Osteocyte (in vitro differentiated cells): ENCODE data around the gene RARS2. TPM values are rescaled to one million over a fixed set of nuclear protein-coding genes. Genes with fewer than 3 reads are reported as not detected.

Experiments used
- DNase-seq: peaks from one replicate; pipeline ENCODE4 v3.0.0; 2021; ENCODE audit warnings: mixed read lengths; ENCODE audit not compliant: unreplicated experiment; ENCODE audit errors: extremely low spot score
- H3K27ac Mint-ChIP-seq: one replicate; pipeline ENCODE4 v1.8.0; 2021; ENCODE audit warnings: mild to moderate bottlenecking, mixed read lengths; ENCODE audit not compliant: unreplicated experiment
- H3K27me3 Mint-ChIP-seq: one replicate; pipeline ENCODE4 v1.8.0; 2021; ENCODE audit warnings: mixed read lengths; ENCODE audit not compliant: unreplicated experiment
- H3K36me3 Mint-ChIP-seq: one replicate; pipeline ENCODE4 v1.8.0; 2021; ENCODE audit warnings: mixed read lengths; ENCODE audit not compliant: unreplicated experiment
- H3K4me1 Mint-ChIP-seq: one replicate; pipeline ENCODE4 v1.8.0; 2021; ENCODE audit warnings: mixed read lengths; ENCODE audit not compliant: unreplicated experiment
- H3K4me3 Mint-ChIP-seq: one replicate; pipeline ENCODE4 v1.8.0; 2021; ENCODE audit warnings: mild to moderate bottlenecking, moderate library complexity, mixed read lengths; ENCODE audit not compliant: unreplicated experiment
- H3K9me3 Mint-ChIP-seq: one replicate; pipeline ENCODE4 v1.8.0; 2021; ENCODE audit warnings: mixed read lengths; ENCODE audit not compliant: unreplicated experiment
- total RNA-seq: library from RNA; stranded (reverse); gene quantifications from 2 replicates; pipeline ENCODE4 v1.2.1, GENCODE V29; 2021
- TF ChIP-seq, protein P1 (sequence below): fragments of 200-600 bp; sonication (generic); IDR thresholded peaks from 2 replicates; pipeline ENCODE4 v1.5.0; 2021; ENCODE audit warnings: antibody characterized with exemption, mild to moderate bottlenecking, moderate library complexity

RARS2 gene
- total RNA-seq, 1 donor from 2014 or later: 40.1 TPM

DNA sequence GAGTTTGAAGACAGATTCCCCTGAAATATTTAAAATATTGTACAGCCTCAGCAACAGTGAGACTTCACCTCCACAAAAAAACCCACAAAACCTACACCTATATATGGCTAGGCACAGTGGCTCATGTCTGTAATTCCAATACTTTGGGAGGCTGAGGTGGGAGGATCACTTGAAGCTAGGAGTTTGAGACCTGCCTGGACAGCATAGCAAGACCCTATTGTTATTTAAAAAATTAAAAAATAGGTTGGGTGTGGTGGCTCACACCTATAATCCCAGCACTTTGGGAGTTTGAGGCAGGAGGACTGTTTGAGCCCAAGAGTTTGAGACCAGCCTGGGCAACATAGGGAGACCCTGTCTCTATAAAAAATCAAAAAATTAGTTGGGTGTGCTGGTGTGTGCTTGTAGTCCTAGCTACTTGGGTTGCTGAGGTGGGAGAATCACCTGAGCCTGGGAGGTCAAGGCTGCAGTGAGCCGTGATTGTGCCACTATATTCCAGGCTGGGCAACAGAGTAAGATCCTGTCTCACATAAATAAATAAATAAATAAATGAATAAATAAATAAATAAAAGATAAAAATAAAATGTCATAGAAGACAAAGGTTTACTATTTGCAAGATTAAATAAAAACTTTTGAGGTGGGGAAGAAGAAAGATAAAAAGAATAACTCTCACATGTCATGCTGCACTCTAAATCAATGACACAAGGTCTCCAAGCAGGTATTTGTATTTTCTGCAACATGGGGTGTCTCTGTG, 51.1 kb downstream of the RARS2 start:
- TF ChIP-seq, protein P1, sequence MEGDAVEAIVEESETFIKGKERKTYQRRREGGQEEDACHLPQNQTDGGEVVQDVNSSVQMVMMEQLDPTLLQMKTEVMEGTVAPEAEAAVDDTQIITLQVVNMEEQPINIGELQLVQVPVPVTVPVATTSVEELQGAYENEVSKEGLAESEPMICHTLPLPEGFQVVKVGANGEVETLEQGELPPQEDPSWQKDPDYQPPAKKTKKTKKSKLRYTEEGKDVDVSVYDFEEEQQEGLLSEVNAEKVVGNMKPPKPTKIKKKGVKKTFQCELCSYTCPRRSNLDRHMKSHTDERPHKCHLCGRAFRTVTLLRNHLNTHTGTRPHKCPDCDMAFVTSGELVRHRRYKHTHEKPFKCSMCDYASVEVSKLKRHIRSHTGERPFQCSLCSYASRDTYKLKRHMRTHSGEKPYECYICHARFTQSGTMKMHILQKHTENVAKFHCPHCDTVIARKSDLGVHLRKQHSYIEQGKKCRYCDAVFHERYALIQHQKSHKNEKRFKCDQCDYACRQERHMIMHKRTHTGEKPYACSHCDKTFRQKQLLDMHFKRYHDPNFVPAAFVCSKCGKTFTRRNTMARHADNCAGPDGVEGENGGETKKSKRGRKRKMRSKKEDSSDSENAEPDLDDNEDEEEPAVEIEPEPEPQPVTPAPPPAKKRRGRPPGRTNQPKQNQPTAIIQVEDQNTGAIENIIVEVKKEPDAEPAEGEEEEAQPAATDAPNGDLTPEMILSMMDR: no peak
- Mint-ChIP-seq H3K9me3 (peaks cover 4% of the 10 kb centered on the region), H3K4me1 (peaks cover 4% of the 10 kb centered on the region), H3K27ac (no peak overlapping the region), H3K27me3 (no peaks in the 10 kb centered on the region), H3K4me3 (no peak overlapping the region), H3K36me3 (peaks cover 47% of the 10 kb centered on the region)
- no peak for DNase-seq

DNA sequence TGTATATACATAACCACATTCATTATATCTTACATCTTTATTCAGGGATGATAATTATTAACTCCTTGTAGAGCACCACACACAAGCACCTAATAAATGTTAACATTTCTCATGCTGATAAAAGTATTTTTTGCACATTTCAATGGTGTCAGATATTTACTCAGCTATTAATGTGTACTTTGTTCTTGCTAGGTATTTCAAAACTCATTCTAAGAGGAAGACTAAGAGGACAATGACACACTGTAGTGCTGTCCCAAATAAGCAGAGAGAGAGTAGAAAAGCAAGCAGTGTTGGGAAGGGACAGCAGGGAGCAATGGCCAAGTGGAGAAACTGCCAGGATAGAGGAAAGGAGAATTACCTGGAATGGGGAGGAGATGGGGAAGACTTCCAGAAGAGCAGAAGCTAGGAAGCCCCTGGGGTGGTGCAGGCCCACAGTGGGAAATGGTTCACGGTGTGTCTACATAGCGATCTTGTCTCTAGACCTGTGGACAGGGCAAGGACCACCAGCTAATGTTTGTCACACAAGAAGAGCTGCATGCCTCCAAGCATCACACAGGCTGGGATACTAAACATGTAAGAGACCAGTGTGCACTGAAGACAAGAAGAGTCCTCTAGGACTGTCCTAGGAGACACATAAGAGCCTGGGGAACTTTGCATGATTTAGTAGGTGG, 55.3 kb downstream of the RARS2 start:
- Mint-ChIP-seq H3K27ac (no peak overlapping the region), H3K36me3 (peaks cover 42% of the 10 kb centered on the region), H3K4me3 (no peak overlapping the region), H3K4me1 (no peaks in the 10 kb centered on the region), H3K27me3 (no peaks in the 10 kb centered on the region), H3K9me3 (no peaks in the 10 kb centered on the region)
- TF ChIP-seq, protein P1: no peak
- DNase-seq: no peak

DNA sequence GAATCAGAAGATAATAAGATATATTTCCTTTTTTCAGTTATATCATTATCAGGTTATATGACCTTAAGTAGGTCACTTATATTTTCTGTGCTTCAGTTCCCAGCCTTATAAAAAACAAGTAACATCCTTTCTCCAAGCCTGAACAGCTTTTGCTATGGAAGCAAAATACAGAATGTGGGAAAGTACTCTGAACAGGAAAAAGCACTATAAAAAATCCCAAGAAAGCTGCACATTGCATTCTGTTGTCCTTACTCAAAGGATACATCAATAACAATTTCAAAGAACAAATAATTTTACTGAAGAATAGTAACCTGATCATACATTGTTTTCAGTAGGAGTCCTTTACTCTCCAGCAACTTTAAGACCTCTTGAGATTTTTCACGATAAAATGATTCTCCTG, 60.6 kb downstream of the RARS2 start:
- Mint-ChIP-seq H3K4me3 (no peak overlapping the region), H3K9me3 (no peaks in the 10 kb centered on the region), H3K27me3 (no peaks in the 10 kb centered on the region), H3K4me1 (no peaks in the 10 kb centered on the region), H3K27ac (no peak overlapping the region), H3K36me3 (peaks cover 43% of the 10 kb centered on the region)
- no peak for DNase-seq
- TF ChIP-seq, protein P1: no peak

DNA sequence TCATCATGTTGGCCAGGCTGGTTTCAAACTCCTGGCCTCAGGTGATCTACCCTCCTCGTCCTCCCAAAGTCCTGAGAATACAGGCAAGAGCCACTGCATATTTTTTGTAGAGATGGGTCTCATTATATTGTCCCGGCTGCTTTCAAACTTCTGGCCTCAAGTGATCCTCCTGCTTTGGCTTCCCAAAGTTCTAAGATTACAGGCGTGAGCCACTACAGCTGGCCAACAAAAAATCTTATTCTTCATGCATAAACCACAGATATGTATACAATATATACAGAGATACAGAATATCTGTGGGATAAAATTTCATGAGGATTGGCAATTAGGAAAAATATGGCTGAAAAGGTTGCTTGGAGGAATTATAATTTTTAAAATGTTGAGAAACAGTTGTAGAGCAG, 67.1 kb downstream of the RARS2 start:
- Mint-ChIP-seq H3K9me3 (no peaks in the 10 kb centered on the region), H3K36me3 (peaks cover 40% of the 10 kb centered on the region), H3K4me1 (no peaks in the 10 kb centered on the region), H3K27me3 (no peaks in the 10 kb centered on the region), H3K4me3 (no peak overlapping the region), H3K27ac (no peak overlapping the region)
- TF ChIP-seq, protein P1: no peak
- no peak for DNase-seq

DNA sequence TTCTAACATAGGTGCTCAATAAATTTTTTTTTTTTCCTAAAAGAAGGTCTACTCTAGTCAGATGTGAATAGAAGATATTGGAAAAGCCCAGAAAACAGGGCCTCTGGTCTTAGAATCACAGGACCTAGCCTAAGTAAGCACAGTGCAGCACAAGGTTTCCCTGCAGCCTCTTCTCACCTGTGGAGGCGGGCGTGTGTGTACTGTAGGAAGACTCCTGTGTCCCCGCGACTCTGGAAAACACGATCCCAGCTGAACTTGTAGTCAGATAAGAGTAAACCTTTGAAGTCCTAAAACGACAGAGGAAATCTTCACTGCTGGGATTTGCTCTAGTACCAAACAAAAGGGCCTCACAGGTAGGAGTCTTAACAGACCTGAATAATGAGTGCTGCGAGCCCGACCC, 71.3 kb downstream of the RARS2 start:
- Mint-ChIP-seq H3K4me1 (no peaks in the 10 kb centered on the region), H3K9me3 (no peaks in the 10 kb centered on the region), H3K27me3 (no peaks in the 10 kb centered on the region), H3K36me3 (peaks cover 51% of the 10 kb centered on the region), H3K4me3 (no peak overlapping the region), H3K27ac (no peak overlapping the region)
- TF ChIP-seq, protein P1: no peak
- DNase-seq: no peak
